AML-193 (cell line): Measurements from ENCODE around the gene GTPBP3.

Experiments
- DNase-seq, 2 experiments: peaks; one replicate each; lab custom pipeline; 2025; lab: John Stamatoyannopoulos, UW

GTPBP3 gene

DNA sequence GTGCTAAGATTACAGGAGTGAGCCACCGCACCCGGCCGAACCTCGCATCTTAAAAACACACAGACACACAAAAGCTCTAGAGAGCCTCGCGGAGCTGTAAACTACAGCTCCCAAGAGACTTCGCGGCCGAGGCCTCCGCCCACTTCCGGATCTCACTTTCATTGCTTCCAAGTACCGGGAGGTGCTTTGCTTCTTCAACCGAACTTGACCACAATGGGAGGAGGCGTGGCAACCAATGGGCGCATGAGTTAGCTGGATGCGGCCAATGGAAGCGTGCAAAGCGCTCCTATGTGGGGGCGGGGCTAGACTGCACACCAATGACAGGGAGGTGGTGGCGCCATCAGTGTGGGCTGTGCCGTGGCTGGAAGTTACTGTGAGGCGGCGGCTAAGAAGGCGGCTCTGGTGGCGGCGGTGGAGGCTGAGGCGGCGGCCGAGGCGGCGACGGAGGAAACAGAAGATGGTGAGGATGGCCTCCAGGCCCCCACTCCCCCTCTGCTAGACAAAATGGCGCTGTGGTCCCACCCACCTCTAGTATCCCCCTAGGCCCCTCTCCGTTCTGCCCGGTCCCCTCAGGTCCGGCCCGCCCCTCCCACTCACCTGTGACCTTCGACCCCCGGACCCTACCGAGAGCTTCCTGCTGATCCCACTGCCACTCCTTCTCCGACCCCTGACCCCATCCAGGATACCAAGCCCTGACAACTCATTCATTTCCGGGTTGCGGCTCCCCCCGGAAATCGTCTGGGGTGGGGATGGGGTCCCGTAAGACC, 28.0 kb upstream of the GTPBP3 start, which contains the start of gene DDA1:
Gene DDA1, plus strand, starts transcription at position 366 of the 767 bp plus-strand sequence. Its CDS starts 92 bp downstream, at position 458.
- peak; percentile 99 for DNase-seq

DNA sequence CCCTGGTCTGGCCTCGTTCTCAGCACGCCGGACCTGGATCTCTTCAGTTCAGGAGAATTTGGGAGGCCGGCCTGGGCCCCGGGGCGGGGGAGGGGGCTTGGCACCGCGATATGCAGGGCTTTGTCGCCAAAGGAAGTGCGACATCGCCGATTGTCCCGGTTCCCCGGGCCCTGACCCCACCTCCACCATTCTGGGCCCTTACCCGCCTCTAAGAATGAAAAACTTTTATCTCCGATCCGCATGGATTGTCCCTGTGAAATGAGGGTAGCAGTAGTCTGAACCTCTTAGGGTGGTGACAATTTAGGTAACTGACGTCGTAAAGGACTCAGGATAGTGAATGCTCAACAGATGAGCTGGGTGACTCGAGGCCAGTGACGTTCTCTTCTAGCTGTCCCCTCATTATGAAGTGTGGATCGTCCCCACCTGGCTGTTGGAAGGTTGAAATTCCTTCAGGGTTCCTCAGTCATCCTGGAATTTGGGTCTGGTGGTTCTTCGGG, 27.3 kb upstream of the GTPBP3 start:
- no peak for DNase-seq

DNA sequence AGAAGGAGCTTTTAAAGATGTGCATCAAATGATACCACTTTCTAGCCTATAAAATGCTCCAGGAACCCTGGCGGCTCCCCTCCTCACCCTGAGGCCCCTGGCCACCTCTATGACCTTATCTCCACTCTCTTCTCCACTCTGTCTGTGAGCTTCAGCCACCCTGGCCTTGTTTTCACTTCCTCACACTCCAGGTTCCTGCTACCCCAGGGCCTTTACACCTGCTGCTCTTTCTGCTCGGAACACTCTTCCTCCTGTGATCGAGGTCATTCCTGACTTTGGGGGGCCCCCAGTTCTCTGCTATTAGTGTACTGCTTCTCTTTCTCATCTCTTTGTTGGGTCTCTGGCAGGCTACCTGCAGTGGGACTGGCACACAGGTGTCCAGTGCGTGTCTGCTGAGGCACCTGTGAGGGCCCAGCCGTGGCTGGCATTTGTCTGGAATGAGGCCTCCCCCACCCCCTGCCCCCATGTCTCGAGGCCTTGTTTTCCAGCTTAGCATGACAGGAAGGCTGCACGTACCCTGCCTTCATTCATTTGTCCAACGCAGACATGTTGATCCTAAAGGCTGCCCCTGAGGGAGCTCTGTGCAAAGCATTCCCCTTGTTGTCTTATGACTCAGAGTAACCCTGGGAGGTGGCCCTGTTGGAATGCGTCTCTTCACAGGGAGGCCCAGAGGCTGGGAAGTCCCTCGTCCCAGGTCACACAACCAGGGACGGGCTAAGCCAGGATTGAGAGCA, 25.7 kb upstream of the GTPBP3 start:
- DNase-seq, result no peak

DNA sequence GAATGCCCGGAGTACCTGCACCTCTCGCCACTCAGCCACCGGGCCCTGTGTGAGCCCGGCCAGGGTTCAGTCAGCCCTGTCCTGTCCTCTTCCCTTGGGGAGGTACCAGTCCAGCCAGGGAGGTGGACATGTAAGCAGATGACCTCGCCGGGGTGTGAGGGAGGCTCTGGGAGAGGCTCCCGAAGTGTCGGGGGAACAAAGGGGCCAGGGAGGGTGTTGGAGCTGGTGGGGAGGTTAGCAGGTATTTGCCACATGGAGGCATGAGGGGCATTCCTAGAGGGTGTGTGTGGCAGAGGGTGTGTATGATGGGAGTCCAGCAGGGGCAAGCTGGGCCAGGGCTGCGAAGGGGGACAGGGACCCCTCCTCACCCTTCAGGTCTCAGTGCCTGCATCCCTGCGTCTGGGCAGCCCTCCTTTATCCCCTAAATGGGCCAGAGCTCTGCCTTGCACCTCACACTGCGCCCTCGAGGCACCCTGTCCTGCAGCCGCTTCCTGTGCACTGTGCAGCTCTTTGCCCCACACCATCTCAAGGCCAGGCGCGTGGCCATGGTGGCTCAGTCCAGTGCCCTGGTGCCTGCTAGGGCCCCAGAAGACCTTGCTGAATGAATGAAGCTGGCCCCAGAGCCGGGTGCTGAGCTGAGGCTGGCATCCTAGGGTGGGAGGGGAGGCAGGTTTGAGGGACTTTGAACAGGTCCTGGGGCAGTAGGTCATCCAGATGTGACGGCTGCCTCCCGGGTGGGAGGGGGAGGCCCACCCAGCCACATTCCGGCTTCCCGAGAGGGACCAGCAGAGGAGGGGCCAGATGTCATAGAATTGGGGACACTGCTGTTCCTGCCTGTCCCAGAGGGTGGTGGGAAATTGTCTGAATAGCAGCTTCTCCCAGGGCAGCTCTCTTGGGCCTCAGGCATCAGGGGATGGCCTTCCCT, 24.9 kb upstream of the GTPBP3 start:
- DNase-seq, result no peak

DNA sequence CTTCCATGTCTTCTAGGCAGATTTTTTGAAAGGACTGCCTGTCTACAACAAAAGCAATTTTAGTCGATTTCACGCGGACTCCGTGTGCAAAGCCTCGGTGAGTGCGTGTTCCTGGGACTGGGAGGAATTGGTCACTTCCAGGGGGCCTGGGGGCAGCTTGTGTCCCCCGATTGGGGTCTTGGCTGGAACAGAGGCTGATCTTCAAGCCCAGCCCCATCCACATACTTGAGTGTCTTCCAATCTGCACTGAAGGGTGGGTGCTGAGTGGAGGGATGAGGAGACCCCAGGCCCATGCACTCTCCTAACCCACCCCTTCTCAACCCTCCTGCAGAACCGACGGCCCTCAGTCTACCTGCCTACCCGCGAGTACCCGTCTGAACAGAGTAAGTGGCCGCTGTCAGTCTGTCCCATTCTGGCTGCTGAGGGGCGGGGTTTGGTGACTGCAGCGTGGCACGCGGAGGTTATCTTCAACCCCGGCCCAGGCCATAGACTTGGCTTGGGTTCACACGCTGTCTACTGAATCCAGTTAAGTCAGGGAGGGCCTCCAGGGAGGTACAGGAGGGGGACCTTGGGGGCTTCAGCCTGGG, 23.3 kb upstream of the GTPBP3 start:
- DNase-seq, result no peak

DNA sequence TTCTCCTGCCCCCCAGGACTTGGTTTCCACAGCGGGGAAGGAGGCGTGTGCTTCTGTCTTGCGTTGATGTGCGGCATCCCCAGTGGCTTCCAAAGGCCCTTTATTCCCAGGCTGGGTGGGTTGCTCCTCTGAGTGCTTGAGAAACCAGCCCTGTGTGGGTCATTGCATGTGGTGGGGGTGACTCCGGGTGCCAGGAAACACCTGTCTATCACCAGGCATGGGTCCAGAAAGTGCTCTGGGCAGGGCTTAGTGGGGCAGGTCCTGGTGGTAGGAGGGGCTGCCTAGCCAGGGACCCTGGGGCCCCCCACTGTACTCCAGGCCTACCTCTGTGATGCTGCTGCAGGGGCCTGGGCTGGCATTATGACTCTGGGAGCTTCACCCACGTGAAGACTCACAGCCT, 18.4 kb upstream of the GTPBP3 start:
- no peak for DNase-seq

DNA sequence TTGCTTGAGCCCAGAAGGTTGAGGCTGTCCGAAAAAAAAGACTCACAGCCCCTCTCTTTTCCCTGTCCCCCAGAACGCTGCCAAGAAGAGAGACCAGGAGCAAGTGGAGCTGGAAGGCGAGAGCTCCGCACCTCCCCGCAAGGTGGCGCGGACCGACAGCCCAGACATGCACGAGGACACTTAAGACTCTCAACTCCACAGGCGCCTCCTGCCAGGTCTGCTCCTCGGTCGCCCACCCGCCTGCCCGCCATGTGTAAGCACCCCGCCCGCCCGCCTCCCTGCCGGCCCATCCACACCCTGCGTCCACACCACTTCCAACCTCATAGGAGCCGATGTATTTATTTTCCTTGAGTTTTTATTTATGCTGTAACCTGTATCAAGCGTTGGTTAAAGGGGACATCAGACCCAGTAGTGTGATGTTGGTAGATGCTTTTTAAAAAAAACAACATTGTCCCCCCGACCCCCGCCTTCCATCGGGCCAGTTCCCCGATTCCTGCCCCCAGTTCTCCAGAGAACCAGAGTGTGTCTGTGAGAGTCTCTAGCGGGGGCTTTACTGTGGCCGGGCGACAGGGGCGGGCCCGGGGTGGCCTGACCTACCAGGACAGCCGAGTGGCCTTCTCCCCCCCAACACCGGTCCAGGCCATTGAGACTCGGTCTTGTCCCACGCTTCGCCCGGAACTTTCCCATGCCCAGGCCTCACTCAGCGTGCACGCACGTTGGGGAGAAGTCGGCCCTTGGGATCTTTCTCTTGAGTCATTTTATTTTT, 17.7 kb upstream of the GTPBP3 start:
- no peak for DNase-seq

DNA sequence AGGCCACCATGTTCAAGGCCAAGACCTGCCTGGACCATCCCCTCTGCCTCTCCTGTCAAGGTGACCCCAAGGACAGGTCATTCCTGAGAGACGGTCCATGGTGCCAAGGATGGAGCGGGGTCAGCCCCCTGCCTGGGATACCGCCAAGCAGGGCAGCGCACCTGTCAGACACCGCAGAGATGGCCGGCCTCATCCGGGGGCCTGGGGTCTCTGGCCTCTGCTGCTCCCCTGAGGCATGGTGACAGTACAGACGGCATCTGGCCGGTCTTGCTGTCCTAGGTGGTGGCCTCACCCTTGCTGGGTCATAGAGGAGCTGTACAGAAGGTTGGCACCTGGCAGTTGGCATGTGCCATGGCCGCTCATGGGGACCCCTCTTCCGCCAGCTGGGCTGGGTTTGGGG, 16.9 kb upstream of the GTPBP3 start:
- no peak for DNase-seq

DNA sequence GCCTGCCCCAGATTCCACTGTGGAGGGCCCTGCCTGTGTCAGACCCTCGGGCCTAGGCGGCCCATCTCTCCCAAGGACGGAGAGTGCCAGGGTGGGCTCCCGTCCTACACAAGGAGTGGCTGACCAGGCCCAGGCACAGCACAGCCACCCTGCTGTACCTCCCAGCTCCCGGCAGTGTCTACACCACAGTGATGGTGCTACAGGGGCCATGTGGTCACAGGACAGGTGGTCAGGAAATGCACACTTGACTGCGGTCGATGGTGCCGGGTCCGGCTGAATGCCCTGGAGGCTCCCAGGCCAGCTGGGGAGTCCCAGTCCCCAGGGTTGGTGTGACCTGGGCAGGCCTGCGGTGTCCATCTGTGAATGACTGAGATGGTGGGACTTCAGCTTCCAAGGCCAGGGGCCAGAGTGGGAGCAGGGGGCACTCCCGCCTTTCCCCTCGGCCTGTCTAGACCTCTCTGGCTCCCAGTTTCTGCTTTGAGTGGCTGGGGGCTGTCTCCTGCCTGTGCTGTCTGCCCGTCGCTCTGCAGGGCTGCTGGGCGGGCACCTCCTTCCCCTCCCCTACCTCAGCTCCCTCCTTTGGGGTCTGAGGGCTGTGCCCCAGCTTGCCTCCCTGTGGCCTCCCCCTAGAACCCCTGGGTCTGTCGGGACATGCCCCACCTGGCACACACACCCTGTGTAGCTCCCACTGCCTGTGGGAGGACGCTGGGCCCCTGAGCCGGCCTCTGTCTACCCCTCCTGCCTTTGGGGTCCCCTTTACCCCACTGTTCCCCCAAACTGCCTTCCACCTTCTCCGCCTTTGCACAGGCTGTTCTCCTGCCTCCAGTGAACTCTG, 15.5 kb upstream of the GTPBP3 start:
- DNase-seq, result no peak

DNA sequence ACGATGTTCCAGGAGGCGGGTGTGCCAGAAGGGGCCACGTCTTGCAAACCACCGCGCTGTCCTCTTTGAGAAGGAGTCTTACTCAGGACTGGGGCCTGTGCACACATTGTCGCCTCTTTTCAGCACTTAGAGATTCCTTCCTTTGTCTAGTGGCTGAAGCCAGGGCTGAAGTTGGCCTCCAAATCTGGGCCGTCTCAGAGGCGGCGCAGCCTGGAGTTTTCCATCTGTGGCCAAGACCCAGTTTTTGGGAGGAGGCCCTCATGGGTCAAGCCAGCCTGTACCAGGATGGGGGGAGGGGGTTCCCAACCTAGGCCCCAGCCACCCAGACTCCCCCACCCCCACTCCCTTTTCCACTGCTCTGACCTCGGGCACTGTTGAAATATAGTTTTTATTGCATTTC, 14.5 kb upstream of the GTPBP3 start:
- DNase-seq, result no peak

DNA sequence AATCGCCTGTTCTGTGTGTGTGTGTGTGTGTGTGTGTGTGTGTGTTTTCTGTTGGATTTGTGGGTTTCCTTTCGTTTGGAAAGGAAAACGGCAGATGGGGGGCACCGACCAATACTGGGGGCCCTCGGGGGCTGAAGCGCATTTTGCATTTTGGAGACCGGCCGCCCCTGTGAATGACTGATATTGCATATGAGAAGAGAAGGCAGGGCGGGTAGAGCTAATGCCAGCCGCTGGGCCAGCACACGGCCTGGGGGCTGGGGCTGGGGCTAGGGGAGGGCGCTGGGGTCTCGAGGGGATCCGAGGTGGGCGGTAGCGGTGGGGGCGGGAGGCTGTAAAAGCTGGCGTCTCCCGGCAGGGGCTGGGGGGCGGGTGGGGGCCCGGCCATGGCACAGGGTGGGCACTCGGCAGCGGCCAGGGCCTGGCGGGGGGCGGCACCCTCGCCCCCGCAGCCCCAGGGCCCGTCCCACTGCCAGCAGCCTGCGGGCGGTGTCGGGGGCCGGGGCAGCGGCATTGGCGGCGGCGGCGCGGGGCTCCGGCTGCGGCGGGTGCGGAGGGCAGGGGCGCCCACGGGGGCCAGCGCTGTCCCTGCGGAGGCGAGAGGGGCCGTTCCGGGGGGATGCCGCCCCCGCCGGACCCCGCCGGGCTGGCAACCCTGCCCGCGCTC, 13.9 kb upstream of the GTPBP3 start:
- DNase-seq, result no peak

DNA sequence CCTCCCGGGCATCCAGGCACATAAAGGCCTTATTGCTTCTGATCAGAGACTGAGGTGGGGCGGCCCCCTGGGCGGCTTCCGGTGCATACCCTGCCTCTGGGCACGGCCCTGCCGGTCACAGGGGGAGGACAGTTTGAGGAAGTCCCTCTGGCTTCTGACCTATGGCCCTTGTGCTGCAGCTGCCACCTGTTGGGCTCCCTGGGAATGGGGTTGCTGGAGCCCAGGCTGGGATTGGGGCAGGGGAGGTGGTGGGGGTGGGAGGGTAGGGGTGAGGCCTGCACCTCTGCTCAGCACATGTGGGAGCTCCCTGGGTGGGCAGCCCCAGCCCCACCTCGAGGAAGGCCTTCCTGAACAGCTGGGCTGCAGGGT, 13.4 kb upstream of the GTPBP3 start:
- no peak for DNase-seq

DNA sequence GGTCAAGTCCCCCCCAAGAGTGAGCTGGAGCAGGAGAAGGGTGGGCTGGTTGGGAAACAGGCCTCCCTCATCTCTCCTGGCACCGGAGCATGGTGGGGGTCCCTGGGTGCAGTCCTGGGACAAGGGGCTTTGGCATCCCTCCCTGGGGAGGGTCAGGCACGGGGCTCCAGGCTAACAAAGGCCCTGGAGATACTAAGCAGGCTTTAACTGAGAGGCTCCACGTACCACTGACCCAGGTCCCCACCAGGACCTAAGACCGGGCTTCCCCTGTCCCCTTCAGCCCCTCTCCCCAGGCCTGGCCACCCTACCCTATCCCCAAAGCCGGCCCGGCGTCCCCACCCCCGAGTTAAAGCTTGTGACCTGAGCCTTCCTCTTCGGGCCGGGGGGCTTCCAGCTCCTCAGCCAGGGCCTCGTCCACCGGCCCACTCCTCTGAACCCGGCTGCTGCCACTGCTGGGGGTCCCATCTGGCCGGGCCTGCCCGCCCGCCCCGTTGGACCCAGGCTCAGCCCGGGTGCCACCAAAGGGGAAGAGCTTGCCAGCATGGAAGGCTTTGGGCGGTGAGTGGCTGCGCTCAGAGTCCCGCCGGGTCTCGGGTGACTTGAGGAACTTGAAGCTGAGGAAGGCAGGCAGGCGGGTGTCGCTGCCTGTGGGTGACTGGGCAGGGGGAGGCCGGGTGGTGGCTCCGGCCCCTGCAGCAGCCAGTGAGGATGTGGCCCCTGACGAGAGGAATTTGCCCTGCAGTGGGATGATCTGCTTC, 12.8 kb upstream of the GTPBP3 start:
- no peak for DNase-seq

DNA sequence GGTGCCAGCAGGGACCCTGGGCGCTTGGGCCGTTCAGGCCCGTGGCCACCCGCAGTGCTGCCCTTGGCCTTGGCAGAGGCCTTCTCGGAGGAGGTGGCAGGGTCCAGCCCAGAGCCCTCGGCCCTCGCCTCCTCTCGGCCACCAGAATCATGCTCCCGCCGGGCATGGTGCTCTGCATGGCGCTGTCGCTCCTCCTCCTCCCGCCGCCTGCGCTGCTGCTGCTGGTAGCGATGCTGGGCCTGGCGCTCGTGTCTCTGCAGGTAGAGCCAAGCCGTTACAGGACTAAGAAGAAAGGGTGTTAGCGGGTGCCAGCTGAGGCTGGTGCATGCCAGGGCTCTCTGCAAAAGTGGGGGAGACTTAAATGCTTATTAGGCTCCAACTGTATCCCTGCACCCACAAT, 12.2 kb upstream of the GTPBP3 start:
- no peak for DNase-seq

DNA sequence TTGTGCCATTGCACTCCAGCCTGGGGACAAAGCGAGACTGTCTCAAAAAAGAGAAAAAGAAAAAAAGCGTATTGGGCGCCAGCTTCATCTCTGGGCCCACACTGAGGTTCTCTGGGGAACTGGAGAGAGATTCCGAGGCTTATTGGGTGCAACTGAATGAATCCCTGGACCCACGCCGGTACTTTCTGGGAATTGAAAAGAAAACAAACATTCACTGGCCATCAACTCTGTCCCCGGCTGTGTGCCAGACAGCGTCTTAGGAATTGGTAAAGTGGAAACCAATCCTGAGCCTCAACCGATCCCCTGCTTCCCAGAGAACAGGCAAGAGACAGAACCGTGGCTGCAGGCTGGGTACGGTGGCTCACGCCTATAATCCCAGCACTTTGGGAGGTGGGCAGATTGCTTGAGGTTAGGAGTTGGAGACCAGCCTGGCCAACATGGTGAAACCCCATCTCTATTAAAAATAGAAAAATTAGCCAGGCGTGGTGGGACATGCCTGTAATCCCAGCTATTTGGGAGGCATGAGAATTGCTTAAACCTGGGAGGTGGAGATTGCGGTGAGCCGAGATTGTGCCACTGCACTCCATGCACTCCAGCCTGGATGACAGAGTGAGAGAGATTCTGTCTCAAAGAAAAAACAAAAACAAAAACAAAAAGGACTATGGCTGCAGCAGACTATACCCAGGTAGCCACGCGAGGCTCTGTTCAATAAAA, 11.3 kb upstream of the GTPBP3 start:
- no peak for DNase-seq

DNA sequence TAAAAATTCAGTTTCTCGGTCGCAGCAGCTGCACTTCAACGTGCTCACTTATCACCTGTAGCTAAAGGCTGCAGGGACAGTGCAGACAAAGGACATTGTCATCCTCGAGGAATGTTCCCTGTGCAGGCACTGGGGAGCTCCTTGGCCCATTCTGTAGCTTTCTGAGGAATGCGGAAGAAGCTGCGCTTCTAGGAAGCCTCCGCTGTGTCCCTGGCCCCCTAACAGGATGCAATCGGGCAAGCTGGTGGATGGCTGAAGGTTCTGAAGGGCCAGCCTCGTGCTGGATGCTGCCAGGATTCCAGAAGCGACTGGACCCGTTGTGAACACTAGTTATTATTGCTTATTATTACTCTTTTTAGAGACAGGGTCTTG, 10.8 kb upstream of the GTPBP3 start:
- no peak for DNase-seq

DNA sequence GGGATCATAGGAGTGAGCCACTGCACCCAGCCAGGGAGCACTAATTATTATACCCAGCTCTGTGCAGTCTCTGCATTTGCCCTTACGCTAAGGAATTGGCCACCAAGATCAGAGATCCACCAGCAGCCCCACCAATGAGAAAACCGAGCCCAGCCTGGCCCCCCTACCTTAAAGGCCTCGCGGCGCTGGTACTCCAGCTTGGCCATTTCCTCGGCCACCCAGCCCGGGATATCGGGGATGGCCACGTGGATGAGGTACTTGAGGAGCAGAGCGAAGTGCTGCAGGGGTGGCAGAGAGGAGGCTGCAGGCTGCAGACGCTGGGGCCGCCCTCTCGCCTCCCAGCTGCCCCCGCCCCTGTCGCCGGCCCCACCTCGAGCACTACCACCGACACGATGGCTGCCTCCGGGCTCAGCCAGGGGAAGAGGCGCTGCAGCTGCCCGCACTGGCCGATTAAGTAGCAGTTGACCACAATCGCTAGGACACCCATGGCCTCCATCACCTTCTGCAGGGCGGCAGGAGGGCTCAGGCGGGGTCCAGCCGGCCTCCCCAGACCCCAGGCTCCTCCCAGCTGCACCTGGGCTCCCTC, 10.2 kb upstream of the GTPBP3 start:
- no peak for DNase-seq
